ENCODE results near the gene YIF1A.
"Not testable (repeated sequence)": the region's sequence is repeated elsewhere in the genome, so short reads cannot be mapped to it uniquely, and the experiment has no call there.

YIF1A gene

GRCh38 chr11:66311470-66311964, 22.6 kb upstream of the YIF1A start:
- DNase-seq = no peak

DNA sequence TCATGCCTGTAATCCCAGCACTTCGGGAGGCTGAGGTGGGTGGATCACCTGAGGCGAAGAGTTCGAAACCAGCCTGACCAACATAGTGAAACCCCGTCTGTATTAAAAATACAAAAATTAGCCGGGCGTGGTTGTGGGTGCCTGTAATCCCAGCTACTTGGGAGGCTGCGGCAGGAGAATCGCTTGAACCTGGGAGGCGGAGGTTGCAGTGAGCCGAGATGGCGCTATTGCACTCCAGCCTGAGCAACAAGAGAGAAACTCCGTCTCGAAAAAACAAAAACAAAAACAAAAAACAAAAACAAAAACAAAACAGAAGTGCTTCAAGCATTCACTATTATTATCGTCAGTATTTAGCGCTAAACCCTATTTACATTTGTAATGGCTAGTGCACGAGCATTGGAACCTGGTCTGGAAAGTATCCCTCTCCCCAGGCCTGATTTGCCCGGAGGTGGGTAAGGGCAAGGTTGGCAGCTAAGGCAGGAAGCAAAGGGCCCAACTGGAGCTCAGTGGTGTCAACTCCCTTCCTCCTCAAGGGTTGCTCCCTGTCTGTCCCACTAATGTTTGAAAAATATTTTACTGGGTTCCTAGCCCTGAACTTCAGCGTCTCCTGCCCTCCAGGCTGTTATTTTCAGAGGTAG, 22.0 kb upstream of the YIF1A start:
- DNase-seq = not testable (repeated sequence)

GRCh38 chr11:66310324-66310723, 21.4 kb upstream of the YIF1A start:
- no peak for DNase-seq

DNA sequence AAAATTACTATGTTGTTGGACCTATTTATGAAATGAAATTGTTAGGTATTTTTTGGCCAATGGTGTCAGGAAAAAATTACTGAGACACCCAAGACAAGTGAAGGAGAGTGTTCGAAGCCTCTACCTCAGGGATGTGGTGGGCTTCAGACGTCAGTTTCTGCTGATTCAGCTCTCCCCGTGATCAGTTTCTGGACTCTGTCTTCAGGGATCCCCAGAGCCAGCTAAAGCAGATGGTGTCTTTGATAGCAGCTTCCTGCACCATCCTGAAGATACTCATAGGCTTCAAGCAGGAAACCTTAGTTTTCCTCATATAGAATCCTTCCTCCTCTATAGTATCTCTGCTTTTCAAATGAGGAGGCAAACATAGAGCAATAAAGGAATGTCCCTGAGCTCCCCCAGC, 20.5 kb upstream of the YIF1A start:
- no peak for DNase-seq

- no peak for DNase-seq
Measured at GRCh38 chr11:66302656-66303055, 13.7 kb upstream of the YIF1A start.

DNA sequence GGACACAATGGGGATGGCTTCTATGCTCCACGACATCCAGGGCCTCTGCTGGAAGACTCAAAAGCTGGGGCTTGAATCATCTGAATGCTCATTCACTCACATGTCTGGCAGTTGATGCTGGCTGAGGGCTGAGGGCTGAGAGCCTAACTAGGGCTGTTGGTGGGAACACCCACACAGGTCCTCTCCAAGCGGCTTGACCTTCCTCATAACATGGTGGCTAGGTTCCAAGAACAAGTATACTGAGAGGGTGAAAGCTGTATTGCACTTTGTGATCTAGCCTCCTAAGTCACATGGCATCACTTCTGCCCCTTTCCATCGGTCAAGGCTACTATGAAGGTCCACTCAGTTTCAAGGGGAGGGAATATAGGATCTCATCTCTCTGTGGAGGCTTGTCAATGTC, 10.2 kb upstream of the YIF1A start:
- DNase-seq = no peak

DNA sequence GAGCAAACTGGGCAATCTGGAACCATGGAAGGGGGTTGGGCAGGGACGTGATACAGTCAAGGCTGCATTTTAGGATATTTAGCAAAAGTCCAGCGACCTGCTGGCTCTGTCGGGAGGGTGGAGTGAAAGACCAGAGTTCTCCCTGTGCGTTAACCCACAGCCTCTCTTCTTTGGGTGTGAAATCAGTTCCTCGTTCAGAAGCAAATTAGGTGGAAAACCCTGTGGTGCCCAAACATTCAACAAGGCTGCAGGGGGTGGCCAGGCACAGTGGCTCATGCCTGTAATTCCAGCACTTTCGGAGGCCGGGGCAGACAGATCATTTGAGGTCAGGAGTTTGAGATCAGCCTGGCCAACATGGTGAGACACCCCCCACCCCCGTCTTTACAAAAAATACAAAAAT, 8.7 kb upstream of the YIF1A start:
- no peak for DNase-seq

- no peak for DNase-seq
Measured at GRCh38 chr11:66294626-66295620, 6.0 kb upstream of the YIF1A start.

DNA sequence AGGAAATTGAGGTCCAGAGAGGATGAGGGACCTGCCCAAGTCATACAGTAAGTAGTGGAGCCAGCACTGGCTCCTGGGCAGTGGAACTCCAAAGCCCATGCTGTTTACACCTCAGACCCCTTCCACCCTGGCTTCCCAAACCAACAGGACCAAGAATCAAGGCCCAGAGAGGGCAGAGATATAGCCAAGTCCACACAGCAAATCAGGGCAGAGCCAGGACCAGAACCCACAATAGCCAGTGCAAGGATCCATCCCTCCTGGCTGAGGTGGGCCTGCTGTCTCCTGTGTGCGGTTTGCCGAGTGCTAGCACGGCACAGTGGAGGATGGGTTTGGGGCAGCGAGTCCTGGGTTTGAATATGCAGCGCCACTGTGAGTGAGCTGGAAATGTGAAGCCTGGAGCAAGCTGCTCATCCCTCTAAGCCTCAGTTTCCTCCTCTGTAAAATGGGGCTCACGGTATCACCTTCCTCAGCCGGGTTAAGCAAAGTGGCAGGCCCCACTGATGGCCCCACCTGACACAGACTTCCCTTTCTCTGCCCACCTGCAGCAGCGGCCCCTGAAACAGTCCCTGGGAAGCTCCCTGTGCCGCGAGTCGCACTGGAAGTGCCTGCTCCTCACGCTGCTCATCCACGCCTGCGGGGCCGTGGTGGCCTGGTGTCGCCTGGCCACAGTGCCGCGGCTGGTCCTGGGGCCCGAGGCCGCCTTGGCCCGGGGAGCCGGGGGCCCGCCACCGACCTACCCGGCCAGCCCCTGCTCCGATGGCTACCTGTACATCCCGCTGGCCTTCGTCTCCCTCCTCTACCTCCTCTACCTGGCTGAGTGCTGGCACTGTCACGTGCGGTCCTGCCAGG, 5.1 kb upstream of the YIF1A start:
- DNase-seq = no peak

- DNase-seq = no peak
Measured at GRCh38 chr11:66293352-66293751, 4.4 kb upstream of the YIF1A start.

GRCh38 chr11:66292543-66293332, 3.8 kb upstream of the YIF1A start:
- no peak for DNase-seq

DNA sequence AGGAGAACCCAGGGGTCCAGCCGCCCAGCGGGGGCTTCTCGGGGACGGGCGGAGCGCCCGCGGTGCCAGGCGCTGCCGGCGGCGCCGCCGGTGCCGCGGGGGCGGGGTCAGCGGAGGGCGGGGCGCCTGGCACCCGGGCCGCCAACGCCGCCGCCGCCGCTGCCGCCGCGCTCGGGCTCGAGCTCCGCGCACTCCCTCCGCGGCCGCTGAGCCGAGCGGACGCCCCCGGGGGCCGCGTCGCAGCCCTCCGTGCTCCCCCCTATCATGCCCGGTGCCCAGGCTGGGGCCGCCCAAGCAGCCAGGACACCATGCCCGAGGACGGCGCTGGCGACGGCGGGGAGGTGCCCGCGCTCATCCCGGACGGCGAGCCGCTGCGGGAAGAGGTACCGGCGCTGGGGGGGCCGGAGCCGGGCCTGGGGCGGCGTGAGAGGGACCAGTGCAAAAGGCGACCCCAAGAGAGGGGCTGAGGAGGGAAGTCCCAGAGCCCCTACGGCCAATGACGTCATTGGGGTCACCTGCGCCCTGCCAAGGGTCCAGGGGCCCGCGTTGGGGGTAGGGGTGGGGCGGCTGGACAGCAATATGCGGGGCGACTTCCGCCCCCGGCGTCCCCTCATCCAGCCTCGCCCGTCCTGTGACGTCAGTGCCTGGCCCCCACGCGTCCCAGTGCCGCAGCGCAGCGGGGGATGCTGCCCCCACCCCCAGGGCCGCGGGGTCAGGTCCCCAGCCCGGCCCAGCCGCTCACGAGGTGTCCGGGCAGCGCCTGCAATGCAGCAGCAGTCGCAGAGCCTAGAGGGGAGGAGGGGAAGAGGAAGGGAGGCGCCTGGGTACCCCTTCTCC, 3.0 kb upstream of the YIF1A start, which contains the start of gene TMEM151A:
Gene TMEM151A (plus strand): TSS at position 189 of the 837 bp plus-strand sequence. CDS start 120 bp downstream, at position 309.
- no peak for DNase-seq

DNA sequence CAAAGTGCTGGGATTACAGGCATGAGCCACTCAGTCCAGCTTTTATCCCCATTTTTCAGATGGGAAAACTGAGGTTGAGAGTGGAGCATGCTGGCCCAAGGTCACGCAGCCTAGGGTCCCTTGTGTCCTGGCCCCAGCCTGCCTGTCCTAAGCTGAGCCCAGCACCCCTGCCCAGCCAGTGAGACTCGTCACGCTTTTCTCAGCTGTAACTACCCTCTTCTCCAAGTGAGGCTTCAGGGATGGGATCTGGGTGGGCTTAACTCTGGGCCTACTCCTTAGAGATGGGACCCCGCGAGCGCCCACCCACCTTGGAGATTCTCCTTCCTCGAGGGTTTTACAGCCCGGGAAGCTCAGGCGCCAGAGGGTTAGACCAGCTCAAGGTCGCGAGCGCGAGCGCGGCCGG, 2.4 kb upstream of the YIF1A start:
- DNase-seq = no peak

DNA sequence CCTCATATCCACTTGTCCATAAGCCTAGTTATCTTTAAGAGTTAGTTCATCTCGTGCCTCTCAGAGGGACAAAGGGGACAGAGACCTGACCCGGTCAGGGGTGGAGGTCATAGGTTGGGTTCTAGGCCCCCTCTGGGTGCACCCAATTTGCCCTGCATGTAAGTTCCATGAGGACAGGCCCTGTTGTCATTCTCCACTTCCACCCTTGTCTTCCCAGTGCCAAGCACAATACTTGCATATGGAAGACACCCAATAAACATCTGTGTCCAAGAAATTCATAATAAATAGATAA, 1.3 kb upstream of the YIF1A start:
- DNase-seq = no peak

DNA sequence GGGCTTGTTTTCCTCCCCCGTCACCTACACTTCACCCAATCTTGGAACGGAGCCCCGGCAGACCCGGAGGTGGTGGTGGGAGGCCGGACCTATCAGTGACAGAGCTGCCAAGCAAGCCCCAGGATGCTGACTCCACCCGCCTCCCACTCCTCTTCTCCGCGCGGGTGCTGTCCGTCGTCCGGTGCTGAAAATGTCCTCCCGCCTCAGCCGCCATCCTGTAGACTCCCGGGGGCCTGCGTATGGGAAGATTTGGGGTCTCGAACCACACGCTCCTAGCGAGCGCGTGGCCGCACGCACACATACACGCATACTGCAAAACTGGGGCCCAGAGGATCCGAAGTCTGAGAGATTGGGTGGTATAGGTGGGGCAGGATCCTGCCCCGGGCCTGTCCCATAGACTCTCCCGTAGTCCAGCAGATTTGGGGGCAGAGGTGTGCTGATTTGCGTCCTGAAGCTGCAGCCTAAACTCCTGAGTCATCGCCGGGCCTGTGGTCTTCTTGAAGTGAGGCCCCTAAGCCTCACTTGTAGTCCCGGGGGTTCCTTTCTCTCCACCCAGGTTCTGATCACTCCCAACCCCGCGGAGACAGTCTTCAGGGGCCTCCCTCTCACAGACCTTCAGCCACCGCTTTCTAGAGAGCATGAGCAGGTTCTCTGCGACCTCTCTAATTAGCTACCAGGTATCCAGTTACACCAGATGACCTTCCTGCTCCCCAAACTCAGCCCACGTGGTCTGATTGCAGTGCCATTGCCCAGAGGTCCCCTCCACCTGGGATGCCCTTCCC, 796 bp upstream of the YIF1A start:
- DNase-seq = no peak

DNA sequence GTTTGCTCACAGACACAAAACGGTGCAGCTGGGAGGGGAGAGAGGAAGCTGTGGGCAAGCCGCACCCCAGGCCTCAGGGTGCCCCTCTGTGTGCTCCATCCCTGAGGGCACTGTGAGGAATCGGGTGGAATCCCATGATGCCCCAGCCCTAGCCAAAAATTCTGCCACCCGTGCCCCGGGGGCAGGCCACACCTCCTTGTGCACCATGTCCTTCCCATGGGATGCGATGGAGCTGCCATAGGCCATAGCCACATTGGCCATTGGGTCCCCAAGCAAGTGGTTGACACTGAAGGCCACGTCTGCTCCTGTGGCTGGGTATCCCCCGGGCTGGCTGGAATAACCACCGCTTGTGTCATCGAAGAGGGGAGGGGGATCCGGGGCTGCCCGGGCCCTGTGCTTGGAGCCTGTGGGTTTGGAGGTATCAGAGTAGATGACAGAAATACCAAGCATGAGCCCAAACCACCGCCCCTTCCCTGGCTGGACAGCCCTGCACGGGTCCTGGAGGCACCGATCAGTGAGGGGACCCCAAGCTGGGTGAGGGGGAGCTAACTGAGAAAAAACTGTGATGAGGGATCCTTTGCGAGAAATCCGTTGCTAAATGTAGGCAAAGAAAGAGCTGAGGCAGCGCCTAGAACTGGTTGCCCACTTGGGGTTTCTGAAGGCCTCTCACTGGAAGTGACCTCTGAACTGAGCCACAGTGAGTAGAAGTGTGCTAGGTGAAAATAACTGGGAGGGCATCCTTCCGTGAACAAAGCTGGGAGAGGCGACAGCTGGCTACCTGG, 863 bp downstream of the YIF1A start:
- no peak for DNase-seq

DNA sequence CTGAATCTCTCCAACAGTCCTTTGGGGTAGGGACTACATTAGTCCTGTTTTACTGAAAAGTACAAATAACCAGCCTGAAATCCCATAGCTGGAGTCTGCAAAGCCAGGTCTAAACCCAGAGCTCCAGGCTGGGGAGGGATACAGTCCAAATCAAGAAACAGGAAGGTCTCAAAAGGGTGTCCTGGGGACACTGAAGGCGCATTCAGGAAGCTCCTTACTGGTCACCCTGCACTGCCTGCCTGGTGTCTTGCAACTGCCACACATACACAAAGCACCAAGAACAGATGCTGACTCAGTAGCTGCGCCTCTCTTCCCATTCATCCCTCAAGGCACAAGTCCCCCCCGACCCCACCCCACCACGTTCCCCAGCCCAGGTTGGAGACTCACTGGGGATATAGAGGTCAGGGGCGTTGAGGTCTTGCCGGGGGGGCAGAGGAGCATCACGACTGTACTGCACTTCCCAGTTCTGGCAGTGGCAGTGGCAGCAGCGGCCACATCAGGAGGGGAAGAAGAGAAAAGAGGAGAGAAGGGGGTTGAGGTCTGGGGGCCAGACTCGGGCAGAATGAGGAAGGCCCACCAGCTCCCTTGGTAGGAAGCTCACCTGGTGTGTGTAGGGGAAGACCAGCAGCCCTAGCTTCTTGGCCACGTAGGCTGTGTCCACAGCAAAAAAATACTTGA, 1.6 kb downstream of the YIF1A start:
- DNase-seq = no peak

- DNase-seq = no peak
Measured at GRCh38 chr11:66286699-66287098, 2.2 kb downstream of the YIF1A start.

All from NCI-H1694 (cell line).